ENCODE data around the gene CCSER1.

Gene CCSER1

DNA sequence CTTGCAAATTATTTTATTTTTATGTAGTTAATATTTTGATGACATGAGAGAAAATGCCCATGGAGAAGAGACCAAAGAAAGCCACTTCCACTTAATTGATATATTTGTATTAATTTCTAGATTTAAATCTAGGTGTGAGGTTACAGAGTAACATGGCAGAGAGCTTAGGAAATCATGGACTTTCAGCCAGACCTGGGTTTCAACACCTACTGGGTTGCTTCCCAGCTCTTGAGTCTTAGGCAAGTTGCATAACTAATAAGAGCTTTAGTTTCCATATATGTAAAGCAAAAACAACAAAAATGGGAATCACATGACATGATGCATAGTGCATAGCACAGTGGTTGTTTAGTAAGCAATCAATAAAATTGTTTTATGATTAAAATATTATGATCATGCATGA lies 413.3 kb downstream of the CCSER1 start:
- in situ Hi-C loops (cut with MboI; ENCODE audit: low sequenced_read_pairs): no loop called here

DNA sequence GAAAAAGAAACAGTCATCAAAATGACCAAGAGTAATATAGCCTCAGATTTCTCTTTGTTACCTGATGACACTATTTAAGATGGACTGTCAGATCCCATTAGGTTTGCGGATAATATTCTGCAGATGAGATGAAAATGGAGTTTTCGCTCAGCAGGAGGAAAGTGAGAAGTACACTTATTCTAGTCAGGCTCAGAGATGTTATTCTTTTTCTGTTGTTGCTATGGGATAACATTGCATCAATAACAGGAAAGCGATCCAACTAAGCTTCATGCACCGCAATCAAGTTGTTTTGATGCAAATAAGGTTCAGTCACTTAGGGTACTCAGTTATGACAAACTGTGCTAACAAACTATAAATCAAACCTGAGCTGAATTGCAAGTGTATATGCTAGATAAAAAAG lies 415.0 kb downstream of the CCSER1 start:
- in situ Hi-C loops (cut with MboI; ENCODE audit: low sequenced_read_pairs): no loop called here

DNA sequence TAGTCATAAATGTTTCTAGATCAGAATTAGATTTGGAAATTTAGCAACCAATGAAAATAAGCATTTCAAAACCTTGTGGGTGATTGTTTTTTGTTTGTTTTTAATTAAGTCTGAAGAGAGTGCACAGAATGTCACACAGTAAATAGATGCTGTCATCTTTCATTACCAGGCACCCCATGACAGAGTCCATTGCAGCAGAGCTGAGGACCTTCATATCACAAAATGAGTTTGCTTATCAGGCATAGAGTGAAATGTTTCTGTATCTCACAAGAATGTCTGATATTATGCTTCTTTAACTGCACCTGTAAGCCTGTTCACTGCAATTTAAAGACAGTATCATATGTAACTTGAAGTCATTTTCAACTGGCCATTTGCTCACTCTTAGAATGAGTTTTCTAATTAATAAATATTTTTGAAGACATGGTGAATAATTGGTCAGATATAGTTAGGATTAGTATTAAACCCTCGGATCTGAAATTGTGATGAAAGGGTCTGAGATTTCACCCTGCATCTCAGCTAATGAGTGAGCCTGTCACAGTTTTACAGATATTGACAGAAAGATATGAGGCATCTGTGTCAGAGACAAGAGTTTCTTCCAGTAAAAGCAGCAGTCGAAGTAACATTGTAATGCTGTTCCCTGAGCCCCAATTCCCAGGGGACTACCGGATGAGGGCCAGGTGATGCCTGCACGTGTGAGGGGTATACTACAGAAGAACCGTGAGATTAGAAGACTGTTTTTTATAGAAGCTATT lies 416.4 kb downstream of the CCSER1 start:
- in situ Hi-C loops (cut with MboI; ENCODE audit: low sequenced_read_pairs): no loop called here

DNA sequence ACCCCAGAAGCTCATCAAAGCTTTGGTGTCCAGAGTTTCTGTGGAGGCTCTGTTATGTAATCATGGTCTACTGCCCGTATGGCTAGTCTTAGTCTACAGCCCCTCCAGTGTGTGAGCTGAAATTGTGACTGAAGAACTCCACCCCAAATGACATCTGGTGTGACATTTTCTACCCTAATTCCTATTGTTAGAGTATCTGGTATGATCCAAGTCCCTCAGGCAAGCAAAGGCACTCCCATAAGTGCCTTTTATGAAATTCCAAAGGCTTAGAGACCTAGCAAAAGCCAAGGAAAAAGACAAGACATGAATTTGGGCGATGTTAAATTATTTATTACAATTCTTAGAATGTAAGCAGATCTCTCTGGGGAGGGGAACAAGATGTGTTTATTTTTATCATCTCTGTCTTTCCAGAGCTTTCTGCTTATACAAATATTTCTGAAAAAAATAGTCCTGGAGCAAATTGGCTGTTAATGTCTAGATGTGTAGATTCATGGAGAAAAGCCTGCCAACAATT lies 417.4 kb downstream of the CCSER1 start:
- in situ Hi-C loops (cut with MboI; ENCODE audit: low sequenced_read_pairs): no loop called here

DNA sequence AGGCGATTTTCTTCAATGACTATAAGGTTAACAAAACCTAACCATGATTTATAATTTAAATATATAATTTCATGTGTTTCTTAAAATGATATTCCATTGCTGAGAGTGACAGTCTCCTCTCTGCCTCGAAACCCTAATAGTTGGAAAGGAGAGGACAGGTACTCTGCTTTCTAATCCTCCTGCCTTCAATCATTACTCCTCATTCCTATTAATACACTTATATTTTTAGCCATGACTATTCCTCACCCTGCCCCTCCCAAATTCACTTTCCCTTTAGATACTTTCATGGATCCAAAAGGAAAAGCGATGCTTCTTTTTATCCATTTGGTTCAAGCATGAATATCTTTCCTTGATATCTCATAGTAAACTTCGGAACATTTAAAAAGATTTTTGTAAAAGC lies 418.2 kb downstream of the CCSER1 start:
- in situ Hi-C loops (cut with MboI; ENCODE audit: low sequenced_read_pairs): no loop called here

DNA sequence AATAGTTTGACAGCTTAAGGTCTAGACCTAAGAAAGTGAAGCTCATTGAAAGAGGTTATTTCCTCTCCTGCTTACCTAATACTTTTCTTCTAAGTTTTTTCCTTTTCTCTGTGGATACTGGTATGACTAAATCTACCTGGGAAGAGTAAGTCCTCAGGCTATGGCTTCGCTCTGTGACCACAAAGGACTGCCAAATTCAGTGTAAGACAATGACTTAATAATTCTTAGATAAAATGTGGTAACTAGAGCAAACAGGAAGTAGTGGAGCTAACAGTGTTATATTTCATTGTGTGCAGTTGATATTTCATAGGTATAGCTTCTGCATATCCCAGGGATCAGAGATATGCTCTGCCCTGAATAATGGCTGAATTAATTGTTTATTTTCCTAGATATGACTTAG lies 418.9 kb downstream of the CCSER1 start:
- in situ Hi-C loops (cut with MboI; ENCODE audit: low sequenced_read_pairs): no loop called here

DNA sequence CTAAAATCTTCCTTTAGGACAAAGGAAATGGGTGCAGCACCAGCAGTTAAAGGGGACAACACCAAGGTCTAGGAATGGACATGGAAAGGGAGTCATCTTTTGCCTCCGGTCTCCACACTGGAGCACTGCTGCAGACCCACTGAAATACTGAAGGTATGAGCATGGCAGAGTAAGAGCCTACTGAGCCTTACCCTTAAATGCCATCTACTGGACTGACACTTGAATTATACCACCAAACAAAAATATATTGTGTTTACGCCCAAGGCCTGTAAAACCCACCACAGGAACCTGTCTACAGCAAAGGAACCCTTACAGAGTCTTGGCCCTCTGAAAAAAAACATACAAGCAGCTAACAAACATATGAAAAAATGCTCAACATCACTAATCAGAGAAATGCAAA lies 443.4 kb downstream of the CCSER1 start:
- in situ Hi-C loops (cut with MboI; ENCODE audit: low sequenced_read_pairs): no loop called here

DNA sequence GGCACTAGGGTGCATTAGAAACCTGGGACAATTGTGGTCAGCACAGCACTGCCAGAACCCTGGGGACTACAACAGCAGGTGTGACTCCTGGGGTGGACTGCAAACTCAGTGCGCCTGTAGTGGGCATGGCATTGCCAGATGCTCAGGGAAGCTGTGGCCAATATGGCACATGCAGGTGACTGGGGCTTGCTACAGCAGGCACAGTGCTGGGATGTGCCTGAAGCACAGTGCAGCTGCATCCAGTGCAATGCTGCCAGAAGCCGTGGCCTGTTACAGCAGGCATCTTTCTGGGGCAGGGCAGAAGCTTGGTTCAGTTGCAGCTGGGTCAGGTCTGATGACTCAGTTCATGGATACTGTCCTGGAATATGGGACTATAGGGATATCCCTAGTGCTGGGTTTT lies 445.8 kb downstream of the CCSER1 start:
- in situ Hi-C loops (cut with MboI; ENCODE audit: low sequenced_read_pairs): no loop called here

DNA sequence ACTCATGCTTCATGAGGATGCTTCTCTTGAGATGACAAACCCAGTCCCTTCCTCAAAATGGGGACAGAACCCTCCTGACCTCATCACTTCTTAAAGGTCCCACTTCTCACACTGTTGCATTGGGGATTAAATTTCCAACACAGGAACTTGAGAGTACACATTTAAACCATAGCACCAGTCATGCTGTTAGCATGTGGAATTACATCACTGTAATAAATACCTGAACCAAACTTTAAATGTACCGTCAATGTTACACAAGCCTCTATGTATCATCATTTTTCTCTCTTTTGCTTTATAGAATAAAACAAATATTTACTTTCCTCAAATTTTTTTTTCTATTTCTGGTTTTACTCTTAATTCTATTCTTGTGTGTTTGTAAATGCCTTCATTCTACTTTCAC lies 448.2 kb downstream of the CCSER1 start:
- in situ Hi-C loops (cut with MboI; ENCODE audit: low sequenced_read_pairs): no loop called here

DNA sequence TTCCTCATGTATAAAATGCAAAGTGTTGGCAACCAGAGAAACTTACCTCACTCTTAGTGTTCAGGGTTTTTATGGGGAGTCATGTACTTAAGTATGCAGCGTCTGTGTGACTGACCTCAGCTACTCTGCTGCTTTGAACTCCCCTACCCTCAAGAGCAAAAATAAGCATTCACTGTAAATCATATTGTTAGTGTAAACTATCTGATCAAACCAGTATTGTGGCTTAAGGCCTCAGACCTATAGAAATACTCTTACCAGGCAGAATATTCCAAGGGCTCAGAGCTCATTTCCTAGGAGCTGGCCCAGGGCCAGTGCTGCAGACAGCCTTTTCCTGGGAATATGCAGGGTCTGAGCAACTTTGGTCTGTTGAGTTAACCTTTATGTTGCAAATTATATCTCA lies 453.1 kb downstream of the CCSER1 start:
- in situ Hi-C loops (cut with MboI; ENCODE audit: low sequenced_read_pairs): no loop called here

DNA sequence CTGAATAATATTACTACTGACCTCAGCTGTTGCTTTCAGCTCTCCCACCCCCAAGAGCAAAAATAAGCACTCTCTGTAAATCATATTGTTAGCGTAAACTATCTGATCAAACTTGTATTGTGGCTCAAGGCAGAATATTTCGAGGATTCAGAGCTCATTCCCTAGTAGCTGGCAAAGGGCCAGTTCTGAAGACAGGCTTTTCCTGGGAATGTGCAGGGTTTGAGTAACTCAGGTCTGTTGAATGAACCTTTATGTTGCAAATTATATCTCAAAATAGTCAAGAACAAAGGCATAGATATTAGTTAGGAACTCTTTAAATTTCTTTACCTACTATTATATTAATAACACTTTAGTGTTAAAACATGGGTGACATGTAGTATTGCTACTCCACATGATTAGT lies 454.9 kb downstream of the CCSER1 start:
- in situ Hi-C loops (cut with MboI; ENCODE audit: low sequenced_read_pairs): no loop called here

DNA sequence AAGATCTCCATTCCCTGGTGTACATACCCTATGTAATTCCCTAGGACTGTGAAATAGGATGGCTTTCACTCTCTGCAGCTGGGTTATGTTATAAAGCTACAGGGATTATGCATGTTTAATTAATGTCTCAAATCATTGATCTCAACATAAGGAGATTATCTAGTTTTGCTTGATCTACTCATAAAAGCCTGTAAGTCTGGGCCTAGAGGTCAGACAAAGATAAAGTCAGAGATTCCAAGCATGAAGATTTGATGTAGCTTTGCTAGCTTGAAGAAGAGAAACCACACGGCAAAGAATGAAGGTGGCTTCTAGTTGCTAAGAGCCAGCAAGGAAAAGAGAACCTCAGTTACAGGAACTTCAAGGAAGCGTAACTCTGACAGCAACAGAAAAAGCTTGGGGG lies 456.9 kb downstream of the CCSER1 start:
- in situ Hi-C loops (cut with MboI; ENCODE audit: low sequenced_read_pairs): no loop called here

DNA sequence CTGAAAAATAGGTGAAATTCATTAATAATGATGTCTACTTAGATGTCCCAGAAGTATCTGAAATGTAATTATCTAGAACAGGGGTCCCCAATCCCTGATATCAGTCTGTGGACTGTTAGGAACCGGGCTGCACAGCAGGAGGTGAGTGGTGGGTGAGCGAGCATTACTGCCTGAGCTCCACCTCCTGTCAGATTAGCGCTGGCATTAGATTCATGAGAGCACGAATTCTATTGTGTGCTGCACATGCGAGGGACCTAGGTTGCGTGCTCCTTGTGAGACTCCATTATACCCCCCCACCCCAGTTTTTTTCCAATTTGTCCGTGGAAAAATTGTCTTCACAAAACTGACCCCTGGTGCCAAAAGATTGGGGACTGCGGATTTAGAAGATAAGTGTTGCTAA lies 458.8 kb downstream of the CCSER1 start:
- in situ Hi-C loops (cut with MboI; ENCODE audit: low sequenced_read_pairs): no loop called here

DNA sequence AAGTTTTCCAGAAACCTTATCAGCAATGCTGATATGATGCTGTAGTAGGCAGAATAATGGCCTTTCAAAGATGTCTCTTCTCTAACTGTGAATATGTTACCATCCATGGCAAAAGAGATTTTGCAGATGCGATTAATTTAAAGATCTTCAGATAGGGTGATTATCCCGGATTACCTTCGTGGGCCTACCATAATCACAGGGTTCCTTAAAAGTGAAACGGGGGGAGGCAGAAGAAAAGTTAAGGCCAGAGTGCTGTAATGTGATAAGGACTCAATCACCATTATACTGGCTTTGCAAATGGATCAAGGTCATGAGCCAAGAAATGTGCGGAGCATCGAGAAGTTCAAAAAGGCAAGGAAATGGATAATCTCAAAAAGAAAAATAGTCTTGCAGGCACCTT lies 459.6 kb downstream of the CCSER1 start:
- in situ Hi-C loops (cut with MboI; ENCODE audit: low sequenced_read_pairs): no loop called here

DNA sequence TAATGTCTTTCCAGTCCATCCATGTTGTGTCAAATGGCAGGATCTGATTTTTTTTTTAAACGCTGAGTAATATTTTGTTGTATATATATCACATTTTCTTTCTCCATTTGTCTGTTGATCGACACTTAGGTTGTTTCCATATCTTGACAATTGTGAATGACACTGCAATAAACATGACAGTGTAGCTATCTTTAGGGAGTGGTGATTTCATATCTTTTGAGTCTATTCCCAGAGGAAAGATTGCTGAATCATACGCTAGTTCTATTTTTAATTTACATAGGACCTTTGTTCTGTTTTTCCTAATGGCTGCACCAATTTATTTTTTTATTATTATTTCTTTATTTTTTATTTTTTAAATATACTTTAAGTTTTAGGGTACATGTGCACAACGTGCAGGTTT lies 470.7 kb downstream of the CCSER1 start:
- in situ Hi-C loops (cut with MboI; ENCODE audit: low sequenced_read_pairs): no loop called here

DNA sequence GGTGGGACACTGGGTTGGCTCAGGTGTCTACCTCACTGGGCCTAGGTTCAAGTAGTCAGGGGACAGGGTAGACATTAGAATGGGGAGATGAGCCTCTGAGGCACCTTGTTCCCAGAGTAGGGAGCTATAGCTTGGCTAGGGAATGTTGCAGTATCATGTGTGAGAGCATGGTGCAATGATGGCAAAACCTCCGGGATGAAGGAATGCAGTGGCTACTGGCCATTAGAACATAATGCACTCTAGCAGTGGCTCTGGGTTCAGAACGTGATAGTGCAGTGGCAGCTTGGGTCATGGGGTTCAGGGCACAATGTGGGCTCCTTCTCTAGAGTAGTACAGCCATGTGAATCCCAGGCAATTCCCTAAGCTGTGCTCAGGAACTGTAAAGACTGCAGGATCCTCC lies 471.5 kb downstream of the CCSER1 start:
- in situ Hi-C loops (cut with MboI; ENCODE audit: low sequenced_read_pairs): no loop called here

DNA sequence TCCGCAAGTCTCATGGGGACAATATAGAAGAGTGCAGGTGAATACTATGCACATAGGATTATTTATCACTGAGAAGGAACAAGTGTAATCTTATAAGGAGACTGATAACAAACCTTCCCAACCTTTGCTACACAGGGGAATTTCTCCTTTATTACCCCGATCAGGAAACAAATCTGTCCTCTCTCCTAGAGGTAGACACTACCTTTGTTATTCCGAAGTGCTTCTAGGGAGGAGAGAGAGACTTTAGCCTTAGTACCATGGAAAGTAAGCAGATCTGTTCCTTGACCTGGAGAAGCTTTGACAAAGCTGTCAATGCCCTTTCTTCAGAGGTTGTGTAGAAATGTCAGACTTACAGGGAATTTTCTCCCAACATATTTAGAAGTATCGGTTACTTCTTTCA lies 475.5 kb downstream of the CCSER1 start:
- in situ Hi-C loops (cut with MboI; ENCODE audit: low sequenced_read_pairs): no loop called here

DNA sequence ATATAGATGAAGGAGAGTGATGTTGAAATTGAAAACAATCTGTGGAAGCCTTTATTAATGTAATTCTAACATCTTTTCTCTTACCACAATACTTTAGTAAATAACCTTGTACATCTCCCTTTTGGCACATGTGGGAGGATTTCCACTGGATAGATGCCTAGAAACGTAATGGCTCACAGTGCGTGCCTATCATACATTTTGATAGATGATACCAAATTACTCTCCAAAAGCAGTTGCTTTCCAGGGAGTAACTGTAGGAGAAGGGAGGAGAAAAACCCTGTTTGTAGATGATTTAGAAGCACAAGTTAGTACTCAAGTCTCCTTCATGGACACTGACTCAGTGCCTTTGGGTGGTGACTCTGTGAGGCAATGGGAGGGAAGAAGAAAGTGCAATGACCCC lies 476.3 kb downstream of the CCSER1 start:
- in situ Hi-C loops (cut with MboI; ENCODE audit: low sequenced_read_pairs): no loop called here

DNA sequence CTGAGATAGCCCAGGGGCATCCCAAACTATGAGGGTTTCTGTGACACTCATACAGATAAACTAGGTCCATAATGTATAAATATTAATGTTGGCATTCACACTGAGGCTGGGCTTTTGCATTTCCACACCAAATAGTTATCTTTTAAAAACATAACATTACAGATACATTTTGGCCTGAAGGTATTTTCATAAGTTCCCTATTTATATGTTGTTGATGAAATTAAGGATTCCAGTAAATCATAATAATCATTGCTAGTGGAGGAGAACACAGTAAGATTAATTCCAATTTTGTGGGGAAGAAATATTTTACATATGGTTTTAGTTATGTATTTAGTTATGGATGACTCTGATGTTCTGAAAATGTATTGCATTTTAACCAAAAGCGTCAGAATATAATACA lies 479.6 kb downstream of the CCSER1 start:
- in situ Hi-C loops (cut with MboI; ENCODE audit: low sequenced_read_pairs): no loop called here

DNA sequence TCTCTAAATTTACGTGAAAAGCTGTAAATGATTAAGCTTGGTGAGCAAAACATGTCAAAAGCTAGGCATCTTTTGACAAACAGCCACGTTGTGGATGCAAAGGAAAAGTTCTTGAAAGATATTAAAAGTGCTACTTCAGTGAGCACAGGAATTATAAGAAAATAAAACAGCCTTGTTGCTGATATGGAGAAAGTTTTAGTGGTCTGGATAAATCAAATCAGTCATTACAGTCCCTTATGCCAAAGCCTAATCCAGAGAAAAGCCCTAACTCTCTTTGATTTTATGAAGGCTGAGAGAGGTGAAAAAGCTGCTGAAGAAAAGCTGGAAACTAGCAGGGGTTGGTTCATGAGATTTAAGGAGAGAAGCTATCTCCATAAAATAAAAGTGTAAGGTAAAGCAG lies 487.2 kb downstream of the CCSER1 start:
- in situ Hi-C loops (cut with MboI; ENCODE audit: low sequenced_read_pairs): no loop called here

DNA sequence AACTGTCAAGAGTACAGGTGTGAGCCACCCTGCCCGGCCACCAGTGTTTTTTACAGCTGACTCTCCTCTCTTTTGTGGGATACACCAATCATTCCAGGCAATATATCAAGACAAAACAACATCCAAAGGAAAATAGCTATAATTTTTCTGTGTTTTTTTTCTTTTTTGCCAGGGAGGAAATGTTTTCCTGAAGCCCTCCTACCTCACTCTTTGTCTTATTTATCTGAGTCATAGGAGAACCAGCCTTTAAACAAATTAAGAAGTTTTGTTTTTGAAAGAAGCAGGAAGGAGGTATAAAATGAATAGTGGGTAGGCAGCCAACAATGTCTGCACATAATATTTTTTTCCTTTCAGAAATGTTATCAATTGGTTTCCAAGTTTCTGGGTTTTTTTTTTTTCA lies 493.9 kb downstream of the CCSER1 start:
- in situ Hi-C loops (cut with MboI; ENCODE audit: low sequenced_read_pairs): no loop called here

DNA sequence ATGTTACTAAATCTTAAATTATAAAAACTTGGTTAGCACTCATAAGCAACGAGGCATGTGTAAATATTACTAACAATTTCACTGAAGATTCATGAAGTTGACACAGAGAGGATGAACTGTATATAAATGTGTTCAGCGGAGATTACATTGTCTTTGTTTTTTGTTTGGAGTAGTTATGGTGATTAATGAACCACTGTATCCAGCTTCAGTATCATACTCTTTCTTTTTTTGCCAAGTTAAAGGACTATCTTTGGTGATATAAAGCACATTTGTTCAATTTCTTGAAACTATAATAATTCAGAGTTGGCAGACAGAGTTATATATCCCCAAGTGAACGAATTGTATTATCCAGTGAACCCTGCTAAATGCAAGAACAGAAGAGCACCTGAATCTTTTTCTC lies 497.6 kb downstream of the CCSER1 start:
- in situ Hi-C loops (cut with MboI; ENCODE audit: low sequenced_read_pairs): no loop called here
